Activated T-helper 1 cell treated with anti-CD3 and anti-CD28 coated beads, Interleukin-12 subunit alpha, Interleukin-12 subunit beta, Interleukin-2, Interleukin-4 antibody, amounts not matched to agents 30 ng/mL and 10 ng/mL and 1 ng/mL, durations not matched to agents 14 hours and 24 hours and 36 hours (primary cell): Measurements from ENCODE around the gene RFC2. TPM values are rescaled to one million over a fixed set of nuclear protein-coding genes. Genes with fewer than 3 reads are reported as not detected.

Experiments used
- DNase-seq: peaks from one replicate; pipeline ENCODE4 v3.0.0; 2021; ENCODE audit warnings: low spot score
- H3K27ac Mint-ChIP-seq: one replicate; pipeline ENCODE4 v1.8.0; 2021; ENCODE audit warnings: mild to moderate bottlenecking, mixed read lengths
- H3K27me3 Mint-ChIP-seq: one replicate; pipeline ENCODE4 v1.8.0; 2022; ENCODE audit warnings: mild to moderate bottlenecking, moderate library complexity, mixed read lengths; ENCODE audit not compliant: insufficient read depth
- H3K36me3 Mint-ChIP-seq: one replicate; pipeline ENCODE4 v1.8.0; 2021; ENCODE audit warnings: low read depth, mixed read lengths
- H3K4me1 Mint-ChIP-seq: one replicate; pipeline ENCODE4 v1.8.0; 2021; ENCODE audit warnings: low read depth, mixed read lengths
- H3K4me3 Mint-ChIP-seq: one replicate; pipeline ENCODE4 v1.8.0; 2021; ENCODE audit warnings: mild to moderate bottlenecking, moderate library complexity, mixed read lengths
- H3K9me3 Mint-ChIP-seq: one replicate; pipeline ENCODE4 v1.8.0; 2021; ENCODE audit warnings: mixed read lengths
- intact Hi-C: fragments of 100-400 bp; cut with micrococcal nuclease; formaldehyde crosslinking; loops from one replicate; pipeline ENCODE4 v1.15.1; 2024
- total RNA-seq: library from RNA; stranded (reverse); gene quantifications from 2 replicates; pipeline ENCODE4 v1.2.3, GENCODE V29; 2022

RFC2 gene
- total RNA-seq, 1 donor from 2014 or later, result 89.1 TPM

DNA sequence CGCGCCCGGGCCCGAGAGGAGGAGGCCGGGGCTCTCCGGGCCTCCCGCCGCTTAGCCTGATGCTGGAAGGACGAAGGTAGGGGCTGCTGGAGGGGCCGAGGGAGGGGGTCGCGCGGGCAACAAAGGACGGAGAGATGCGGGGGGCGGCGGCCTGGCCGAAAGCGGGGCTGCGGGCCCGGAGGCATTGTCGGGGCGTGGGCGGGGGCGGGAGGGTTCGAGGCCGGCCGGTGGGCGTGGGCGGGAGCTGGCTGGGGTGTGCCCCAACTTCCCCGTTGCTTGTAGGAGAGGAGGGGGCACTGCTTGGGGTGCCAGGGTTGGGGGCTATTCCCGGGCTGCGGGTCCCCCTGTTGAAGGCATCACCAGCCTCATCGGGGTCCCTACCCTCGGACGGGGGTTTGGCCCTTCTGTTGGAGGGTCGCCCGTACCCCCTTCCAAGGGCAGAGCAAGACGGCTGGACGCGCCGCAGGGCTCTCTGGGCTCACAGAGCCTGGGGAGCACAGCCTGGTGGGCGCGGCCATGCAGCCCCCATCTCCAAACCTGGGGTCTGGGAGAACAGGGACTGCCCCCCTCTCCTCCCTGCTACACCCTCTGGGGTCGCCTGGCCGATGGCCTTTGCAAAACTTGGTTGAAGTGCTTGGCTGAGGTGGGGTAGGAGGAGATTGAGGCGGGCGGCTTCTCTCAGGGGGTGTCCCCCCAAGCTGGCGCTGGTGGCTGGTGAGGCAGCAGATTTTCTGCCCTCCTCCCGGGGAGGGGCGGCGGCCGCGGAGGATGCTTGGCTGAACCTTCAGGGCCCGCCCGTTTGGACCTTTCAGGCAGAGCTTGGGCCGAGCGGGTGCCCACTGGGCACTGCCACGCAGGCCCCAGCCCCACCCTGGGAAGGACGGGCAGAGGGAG lies 35.7 kb upstream of the RFC2 start:
- Mint-ChIP-seq H3K4me1 (peaks cover 25% of the 10 kb centered on the region), H3K36me3 (no peaks in the 10 kb centered on the region), H3K27me3 (peaks cover 37% of the 10 kb centered on the region), H3K9me3 (no peaks in the 10 kb centered on the region), H3K4me3 (peak overlapping the region; percentile 22), H3K27ac (no peak overlapping the region)
- intact Hi-C loops, result loop anchor here (1.0 kb wide), 1 partner anchor 36 kb away; the partner anchor contains the start of gene RFC2
- DNase-seq, result no peak

DNA sequence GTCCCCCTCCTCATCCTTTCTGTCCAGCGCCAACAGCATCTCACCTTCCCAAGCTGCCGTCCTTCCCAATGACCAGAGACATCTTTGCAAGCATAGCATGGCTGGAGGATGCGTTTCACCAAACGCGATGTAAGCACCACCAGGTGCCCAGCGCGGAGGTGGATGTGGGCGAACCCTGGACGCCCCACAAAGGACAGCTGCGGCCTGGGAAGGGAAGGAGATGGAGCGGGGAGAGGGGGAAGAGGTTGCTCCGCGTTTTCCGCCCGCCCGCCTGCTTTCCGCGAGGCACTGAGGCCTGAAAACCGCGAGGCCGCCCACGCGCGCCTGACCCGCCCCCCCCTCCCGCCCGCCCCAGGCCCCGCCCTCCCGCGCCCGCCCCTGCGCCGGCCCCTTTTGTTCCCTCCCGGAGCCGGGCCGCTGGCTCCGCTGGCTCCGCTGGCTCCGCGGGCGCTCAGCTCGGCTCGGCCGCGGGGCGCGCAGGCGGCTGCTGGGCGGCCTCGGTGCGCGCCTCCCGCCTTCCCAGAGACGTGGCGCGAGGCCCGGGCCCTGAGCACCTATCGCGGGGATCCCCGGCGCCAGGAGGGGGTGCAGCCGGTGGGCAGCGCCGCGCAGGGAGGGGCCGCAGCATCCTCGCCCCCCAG lies 34.9 kb upstream of the RFC2 start, which contains the start of gene CLIP2:
Gene CLIP2, plus strand, starts transcription at position 390 of the 641 bp plus-strand sequence. CDS start 28,140 bp downstream, outside the sequence.
- H3K4me1 Mint-ChIP-seq, result peaks cover 25% of the 10 kb centered on the region
- H3K9me3 Mint-ChIP-seq, result no peaks in the 10 kb centered on the region
- no peaks in the 10 kb centered on the region for H3K36me3 Mint-ChIP-seq
- peaks cover 33% of the 10 kb centered on the region for H3K27me3 Mint-ChIP-seq
- peak within 1 kb of the TSS; percentile 83 for H3K4me3 Mint-ChIP-seq
- intact Hi-C loops, result loop anchor here (1.0 kb wide), 1 partner anchor 35 kb away; the partner anchor contains the start of gene RFC2
- H3K27ac Mint-ChIP-seq, result peak within 1 kb of the TSS; percentile 82
- DNase-seq, result peak; percentile 56

DNA sequence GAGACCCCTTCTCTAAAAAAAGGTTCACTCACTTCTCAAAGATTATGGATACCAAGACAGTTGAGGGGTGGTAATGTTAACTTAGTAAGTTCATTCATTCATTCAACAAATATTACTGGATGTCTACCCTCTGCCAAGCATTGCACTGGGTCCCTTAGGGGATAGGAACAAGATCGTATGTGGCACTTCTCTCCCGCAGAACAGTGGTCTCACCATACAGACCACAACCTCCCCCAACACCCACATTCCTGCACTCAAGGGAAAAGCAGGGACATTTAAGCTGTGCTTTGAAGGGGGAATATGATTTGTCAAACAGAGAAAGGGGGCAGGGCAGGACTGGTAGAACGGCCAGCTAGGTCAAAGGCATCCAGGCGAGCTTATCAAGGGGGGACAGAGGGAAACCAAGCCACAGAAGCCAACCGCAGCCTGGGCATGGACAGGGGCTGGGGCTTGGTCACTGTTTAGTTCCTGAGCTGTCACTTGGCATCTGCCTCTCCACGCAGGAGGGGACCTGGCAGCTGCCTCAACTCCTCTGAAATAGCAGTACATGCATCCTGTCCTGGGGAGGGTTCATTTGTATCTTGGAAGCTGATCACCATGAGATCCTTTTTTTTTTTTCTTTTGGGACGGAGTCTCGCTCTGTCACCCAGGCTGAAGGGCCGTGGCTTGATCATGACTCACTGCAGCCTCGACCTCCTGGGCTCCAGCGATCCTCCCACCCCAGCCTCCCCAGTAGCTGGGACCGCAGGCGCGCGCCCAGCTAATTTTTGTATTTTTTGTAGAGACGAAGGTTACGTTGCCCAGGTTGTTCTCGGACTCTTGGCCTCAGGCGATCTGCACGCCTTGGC lies 34.1 kb upstream of the RFC2 start:
- Mint-ChIP-seq H3K27me3 (peaks cover 33% of the 10 kb centered on the region), H3K4me3 (peak overlapping the region; percentile 83), H3K36me3 (no peaks in the 10 kb centered on the region), H3K9me3 (no peaks in the 10 kb centered on the region), H3K27ac (no peak overlapping the region), H3K4me1 (peaks cover 25% of the 10 kb centered on the region)
- intact Hi-C loops, result loop anchor here (1.0 kb wide), 1 partner anchor 18 kb away; no protein-coding TSS in a partner anchor
- no peak for DNase-seq

DNA sequence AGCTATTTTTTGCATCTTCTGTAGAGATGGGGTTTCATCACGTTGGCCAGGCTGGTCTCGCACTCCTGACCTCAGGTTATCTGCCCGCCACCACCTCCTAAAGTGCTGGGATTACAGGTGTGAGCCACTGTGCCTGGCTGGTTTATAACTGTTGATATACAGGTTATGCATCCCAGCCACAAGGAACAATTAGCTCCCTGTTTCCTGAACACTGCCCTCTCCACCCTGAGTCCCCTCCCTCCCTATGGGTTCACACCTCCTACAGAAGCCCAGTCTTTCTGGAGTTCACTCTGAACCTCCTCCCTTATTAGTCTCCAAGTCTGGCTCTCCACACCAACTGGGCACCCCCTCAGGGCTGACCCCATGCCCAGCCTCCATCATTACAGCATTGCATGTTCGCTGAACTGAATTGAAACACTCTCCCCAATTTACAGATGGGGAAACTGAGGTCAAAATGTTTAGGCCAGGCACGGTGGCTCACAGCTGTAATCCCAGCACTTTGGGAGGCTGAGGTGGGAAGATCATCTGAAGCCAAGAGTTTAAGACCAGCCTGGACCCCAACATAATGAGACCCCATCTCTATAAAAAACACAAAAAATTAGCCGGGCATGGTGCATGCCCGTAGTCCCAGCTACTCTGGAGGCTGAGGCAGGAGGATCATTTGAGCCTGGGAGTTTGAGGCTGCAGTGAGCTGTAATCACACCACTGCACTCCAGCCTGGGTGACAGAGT lies 33.3 kb upstream of the RFC2 start:
- Mint-ChIP-seq H3K4me3 (no peak overlapping the region), H3K36me3 (no peaks in the 10 kb centered on the region), H3K4me1 (peaks cover 25% of the 10 kb centered on the region), H3K9me3 (no peaks in the 10 kb centered on the region), H3K27ac (no peak overlapping the region), H3K27me3 (peaks cover 33% of the 10 kb centered on the region)
- no peak for DNase-seq
- intact Hi-C loops, result loop anchor here (1.0 kb wide), 1 partner anchor 17 kb away; no protein-coding TSS in a partner anchor

DNA sequence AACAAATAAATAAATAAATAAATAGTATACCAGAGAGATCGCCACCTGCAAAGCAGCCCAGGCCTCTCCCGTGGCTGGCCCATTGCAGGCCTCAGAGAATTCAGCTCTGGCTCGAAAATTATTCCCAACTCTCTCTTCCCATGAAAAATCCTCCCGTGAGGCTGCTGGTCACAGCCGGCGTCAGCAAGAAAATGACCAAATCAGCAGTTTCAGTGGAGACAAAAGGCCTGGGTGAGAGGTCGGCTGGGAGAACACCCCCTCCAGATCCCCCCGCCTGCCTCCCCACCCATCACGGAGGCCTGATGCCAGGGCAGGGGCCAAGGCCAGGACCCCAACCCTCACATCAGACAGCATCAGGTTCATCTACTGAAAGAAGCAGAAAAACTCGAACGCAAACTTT lies 31.9 kb upstream of the RFC2 start:
- intact Hi-C loops, result no loop called here
- Mint-ChIP-seq H3K9me3 (no peaks in the 10 kb centered on the region), H3K27me3 (peaks cover 22% of the 10 kb centered on the region), H3K27ac (no peak overlapping the region), H3K4me3 (no peak overlapping the region), H3K36me3 (no peaks in the 10 kb centered on the region), H3K4me1 (peaks cover 19% of the 10 kb centered on the region)
- DNase-seq, result no peak

DNA sequence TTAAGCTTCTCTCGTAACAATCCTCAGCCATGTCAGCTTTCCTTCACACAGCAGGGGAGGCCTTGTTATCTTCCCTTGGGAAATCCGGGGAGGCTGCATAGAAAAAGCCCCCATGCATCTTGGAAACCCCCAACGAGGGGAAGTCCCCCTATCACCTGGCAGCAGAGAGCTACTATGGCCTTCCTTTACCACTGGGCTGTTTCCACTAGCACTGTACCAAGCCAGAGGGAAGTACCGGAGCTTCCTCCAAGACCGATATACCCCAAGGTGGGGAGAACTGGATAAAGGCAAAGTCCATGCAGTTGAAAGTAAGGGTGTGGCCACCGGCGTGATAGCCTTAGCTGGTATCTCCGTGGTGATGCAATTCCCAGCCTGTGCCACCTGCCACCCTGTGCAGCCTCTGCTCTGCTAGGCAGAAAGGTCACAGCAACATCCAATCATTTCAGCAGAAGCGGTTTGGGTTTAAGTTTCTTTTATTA lies 30.6 kb upstream of the RFC2 start:
- DNase-seq, result no peak
- Mint-ChIP-seq H3K27ac (no peak overlapping the region), H3K36me3 (no peaks in the 10 kb centered on the region), H3K4me1 (peaks cover 13% of the 10 kb centered on the region), H3K4me3 (no peak overlapping the region), H3K9me3 (no peaks in the 10 kb centered on the region), H3K27me3 (peaks cover 16% of the 10 kb centered on the region)
- intact Hi-C loops, result no loop called here

DNA sequence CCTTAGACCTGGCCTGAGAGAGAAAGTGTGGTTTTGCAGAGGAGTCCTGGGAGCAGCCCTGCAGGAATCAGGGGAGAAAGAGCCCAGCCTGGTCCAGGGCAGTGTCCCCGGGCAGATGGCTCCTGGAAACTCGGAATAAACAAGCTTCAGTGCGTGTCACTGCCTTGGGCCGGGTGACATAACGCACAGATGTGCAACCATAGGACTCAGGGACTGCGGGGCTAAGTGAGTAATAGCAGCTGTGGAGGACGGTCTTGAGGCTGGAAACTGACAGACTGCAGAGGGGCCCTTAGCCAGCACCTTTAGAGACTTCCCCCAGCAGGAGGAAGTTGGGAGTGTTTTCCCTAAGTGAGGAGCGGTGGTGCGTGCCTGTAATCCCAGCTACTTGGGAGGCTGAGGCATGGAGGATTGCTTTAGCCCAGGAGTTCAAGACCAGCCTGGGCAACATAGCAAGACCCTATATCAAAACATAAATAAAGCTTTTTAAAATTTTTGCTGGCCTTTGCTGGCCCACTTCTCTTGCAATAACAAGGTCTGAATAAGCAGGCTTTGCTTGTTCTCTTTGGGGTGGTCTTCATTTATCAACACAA lies 29.8 kb upstream of the RFC2 start:
- DNase-seq, result no peak
- no peaks in the 10 kb centered on the region for H3K36me3 Mint-ChIP-seq
- H3K9me3 Mint-ChIP-seq, result no peaks in the 10 kb centered on the region
- intact Hi-C loops, result no loop called here
- H3K4me1 Mint-ChIP-seq, result peaks cover 15% of the 10 kb centered on the region
- no peak overlapping the region for H3K27ac Mint-ChIP-seq
- H3K27me3 Mint-ChIP-seq, result peaks cover 14% of the 10 kb centered on the region
- no peak overlapping the region for H3K4me3 Mint-ChIP-seq

DNA sequence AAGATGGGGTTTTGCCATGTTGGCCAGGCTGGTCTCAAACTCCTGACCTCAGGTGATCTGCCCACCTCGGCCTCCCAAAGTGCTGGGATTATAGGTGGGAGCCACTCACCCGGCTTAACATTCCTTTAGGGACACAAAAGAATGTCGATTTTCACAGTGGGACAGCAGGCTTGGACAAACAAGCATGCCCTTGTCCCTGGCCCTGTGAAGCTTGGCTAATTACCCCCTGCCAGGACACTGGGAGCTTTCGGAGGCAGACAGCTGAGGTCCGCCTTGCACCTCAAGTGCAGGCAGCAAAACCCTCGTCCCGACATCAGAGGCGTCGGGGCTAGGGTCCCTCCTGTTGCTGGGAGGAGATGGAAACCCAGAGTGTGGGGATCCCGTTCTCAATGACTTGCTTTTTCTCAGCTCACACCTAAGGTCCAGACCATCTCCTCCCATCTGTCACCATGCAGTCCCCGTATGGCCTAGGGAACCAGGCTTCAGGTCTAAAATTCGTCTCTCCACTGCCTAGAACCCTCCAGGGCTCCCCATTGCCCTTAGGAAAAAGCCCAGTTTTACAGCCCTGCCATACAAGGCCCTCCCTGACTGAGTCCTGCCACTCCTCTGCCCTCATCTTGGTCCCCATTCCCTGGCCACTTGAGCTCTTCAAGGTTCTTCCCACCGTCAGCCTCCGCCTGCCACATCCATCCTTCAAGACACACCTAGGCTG lies 28.7 kb upstream of the RFC2 start:
- H3K27ac Mint-ChIP-seq, result no peak overlapping the region
- H3K4me3 Mint-ChIP-seq, result no peak overlapping the region
- no peaks in the 10 kb centered on the region for H3K36me3 Mint-ChIP-seq
- H3K4me1 Mint-ChIP-seq, result peaks cover 5% of the 10 kb centered on the region
- no peaks in the 10 kb centered on the region for H3K9me3 Mint-ChIP-seq
- DNase-seq, result no peak
- intact Hi-C loops, result no loop called here
- H3K27me3 Mint-ChIP-seq, result peaks cover 3% of the 10 kb centered on the region

DNA sequence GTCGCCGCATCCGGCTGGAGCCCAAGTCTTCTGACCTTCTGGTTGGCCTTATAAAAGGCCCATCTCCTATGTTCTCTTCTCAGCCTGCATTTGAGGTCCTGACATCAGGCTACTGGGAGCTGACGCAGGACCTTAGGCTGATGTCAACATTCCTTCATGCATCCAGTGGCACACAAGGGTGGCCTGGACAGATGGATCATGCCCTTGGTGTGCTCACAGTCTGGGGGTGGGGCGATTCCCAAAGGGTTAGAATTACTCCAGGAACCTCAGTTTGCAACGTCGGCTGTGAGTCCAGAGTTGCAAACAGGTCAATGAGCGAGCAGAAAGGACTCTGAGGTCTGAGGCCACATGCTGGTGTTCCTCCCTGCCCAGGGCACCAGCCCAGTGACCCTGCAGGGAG lies 26.8 kb upstream of the RFC2 start:
- no peaks in the 10 kb centered on the region for H3K27me3 Mint-ChIP-seq
- H3K9me3 Mint-ChIP-seq, result no peaks in the 10 kb centered on the region
- H3K4me1 Mint-ChIP-seq, result peaks cover 4% of the 10 kb centered on the region
- no peaks in the 10 kb centered on the region for H3K36me3 Mint-ChIP-seq
- no peak overlapping the region for H3K4me3 Mint-ChIP-seq
- no peak overlapping the region for H3K27ac Mint-ChIP-seq
- no peak for DNase-seq
- intact Hi-C loops, result no loop called here

DNA sequence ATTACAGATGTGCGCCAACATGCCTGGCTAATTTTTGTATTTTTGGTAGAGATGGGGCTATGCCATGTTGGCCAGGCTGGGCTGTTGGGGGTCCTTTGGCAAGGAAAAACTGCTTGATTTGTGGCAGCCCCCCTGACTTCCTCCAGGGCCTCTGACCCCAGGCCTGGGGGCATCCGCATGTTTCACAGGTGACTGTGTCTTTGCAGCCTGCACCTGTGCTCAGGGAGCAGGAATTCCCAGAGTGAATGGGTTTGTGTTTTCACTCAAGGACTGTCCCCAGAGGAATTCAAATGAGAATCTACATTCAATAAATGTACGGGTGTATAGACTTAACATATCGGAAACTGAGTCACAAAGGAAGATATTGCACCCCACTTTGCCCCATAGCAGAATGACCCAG lies 23.4 kb upstream of the RFC2 start:
- no peaks in the 10 kb centered on the region for H3K36me3 Mint-ChIP-seq
- no peaks in the 10 kb centered on the region for H3K9me3 Mint-ChIP-seq
- no peak overlapping the region for H3K27ac Mint-ChIP-seq
- H3K27me3 Mint-ChIP-seq, result no peaks in the 10 kb centered on the region
- peaks cover 6% of the 10 kb centered on the region for H3K4me1 Mint-ChIP-seq
- H3K4me3 Mint-ChIP-seq, result no peak overlapping the region
- no peak for DNase-seq
- intact Hi-C loops, result no loop called here

DNA sequence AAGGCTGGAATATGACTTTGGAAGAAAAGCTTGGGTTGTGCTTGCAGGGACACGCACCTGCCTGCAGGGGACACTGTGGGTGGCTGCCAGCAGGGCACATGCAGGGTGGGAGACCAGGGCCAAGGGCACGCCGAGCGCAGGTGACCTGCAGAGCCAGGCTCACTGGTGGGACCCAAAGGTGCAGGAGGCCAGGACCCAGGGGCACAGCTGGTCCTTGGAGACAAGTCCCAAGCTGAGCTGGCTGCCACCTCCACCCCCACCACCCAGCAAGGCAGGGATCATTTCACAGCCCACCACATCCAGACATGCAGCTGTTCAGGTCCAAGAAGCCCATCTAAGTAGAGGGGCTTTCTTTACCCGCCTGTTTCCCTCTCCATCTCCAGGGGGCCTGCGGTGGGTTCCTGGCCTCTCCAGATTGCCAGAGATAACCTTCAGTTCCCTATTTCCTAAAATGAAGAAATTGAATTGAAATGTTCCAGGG lies 21.2 kb upstream of the RFC2 start:
- Mint-ChIP-seq H3K36me3 (no peaks in the 10 kb centered on the region), H3K27ac (no peak overlapping the region), H3K4me1 (peaks cover 16% of the 10 kb centered on the region), H3K9me3 (no peaks in the 10 kb centered on the region), H3K27me3 (peaks cover 2% of the 10 kb centered on the region), H3K4me3 (no peak overlapping the region)
- intact Hi-C loops, result no loop called here
- DNase-seq, result no peak
